LNCaP clone FGC (cell line): ENCODE measurements around the gene ARR3.

Experiments
- DNase-seq: peaks from one replicate; pipeline ENCODE4 v3.0.0-alpha.2; 2011; ENCODE audit warnings: low read depth
- H3K4me3 ChIP-seq: 2 replicates; pipeline ENCODE4 v1.5.1; 2011; ENCODE audit warnings: mild to moderate bottlenecking, low read depth, low read length, control low read depth
- TF ChIP-seq, protein P1 (sequence below): IDR thresholded peaks from 2 replicates; pipeline ENCODE4 v1.5.1; 2012; ENCODE audit warnings: mild to moderate bottlenecking; ENCODE audit not compliant: control insufficient read depth, insufficient read depth; ENCODE audit errors: extremely low read depth

Gene ARR3

DNA sequence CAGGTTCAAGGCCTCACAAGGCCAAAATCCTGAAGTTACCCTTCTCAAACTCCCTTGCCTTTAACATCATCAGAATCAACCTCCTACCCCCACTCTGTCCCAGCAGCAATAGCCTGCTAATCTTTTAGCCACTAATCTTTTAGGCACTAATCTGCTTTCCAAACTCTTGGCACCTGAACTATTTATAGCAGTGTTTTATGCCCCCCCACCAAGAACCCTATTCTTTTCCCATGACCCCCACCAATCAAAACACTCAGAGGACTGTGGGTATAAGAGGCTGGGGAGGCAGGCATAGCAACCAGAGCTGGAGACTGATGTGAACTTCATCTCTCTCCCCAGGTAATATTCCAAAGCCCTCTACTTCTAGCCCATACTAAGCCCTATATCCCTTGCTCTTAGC is at the start of gene ARR3:
Gene ARR3, plus strand, starts transcription at position 301 of the 400 bp plus-strand sequence. CDS start 1,052 bp downstream, outside the sequence.
- TF ChIP-seq, protein P1, sequence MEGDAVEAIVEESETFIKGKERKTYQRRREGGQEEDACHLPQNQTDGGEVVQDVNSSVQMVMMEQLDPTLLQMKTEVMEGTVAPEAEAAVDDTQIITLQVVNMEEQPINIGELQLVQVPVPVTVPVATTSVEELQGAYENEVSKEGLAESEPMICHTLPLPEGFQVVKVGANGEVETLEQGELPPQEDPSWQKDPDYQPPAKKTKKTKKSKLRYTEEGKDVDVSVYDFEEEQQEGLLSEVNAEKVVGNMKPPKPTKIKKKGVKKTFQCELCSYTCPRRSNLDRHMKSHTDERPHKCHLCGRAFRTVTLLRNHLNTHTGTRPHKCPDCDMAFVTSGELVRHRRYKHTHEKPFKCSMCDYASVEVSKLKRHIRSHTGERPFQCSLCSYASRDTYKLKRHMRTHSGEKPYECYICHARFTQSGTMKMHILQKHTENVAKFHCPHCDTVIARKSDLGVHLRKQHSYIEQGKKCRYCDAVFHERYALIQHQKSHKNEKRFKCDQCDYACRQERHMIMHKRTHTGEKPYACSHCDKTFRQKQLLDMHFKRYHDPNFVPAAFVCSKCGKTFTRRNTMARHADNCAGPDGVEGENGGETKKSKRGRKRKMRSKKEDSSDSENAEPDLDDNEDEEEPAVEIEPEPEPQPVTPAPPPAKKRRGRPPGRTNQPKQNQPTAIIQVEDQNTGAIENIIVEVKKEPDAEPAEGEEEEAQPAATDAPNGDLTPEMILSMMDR: no peak
- no peak for DNase-seq
- H3K4me3 ChIP-seq: no peak within 1 kb of the TSS

DNA sequence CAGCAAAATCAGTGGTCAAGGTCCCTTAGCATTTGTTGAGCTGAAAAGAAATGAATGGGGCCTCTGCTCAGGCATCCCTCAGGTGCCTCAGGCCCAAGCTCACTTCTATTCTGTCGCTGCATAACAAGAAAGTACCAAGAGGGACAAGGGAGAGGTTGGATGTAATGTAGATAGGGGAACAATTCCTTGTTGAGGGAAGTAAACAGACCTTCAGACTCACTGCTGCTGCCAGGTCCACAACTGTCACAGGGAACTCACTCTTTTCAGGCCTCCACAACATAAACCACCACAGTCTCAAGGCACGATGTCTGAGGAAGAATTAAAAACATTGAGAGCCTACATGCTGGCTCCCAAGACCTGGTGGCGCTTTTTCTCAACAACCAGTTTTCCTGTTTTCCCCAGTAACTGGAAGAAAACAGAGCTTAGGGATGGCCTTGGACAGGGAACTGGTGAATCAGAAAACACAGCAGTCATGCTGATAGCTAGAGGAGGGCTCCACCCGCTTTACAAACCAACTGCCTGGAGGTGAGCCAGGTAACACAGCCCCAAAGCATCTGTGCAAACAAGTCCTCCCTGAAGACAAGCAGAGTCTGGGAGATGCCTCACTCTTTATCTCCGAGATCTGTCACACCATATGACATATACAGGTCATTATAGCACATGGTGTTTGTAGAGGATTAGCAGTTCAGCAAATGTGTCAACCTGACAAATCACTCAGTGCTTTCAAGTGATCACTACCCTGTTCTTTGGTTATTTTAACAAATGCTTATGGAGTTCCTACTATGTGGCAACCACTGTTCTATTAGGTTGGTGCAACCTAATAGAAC is 48.0 kb upstream of the ARR3 start:
- H3K4me3 ChIP-seq: no peak overlapping the region
- TF ChIP-seq, protein P1: no peak
- peak; percentile 95 for DNase-seq

DNA sequence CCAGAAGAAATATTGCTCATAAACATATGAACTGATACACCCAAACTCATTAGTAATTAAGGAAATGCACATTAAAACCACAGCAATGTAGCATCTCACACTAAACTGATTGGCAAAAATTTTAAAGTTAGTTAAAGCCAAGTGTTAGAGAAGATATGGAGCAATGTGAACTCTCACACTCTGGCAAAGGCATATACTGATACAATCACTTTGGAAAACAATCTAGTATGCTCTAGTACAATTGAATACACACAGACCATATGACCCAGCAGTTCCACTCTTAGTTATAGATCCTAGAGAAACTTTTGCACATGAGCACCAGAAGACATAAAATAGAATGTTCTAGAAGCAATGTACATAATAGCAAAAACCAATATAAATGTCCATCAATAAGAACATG is 42.1 kb upstream of the ARR3 start:
- H3K4me3 ChIP-seq: no peak overlapping the region
- DNase-seq: no peak
- TF ChIP-seq, protein P1: no peak

DNA sequence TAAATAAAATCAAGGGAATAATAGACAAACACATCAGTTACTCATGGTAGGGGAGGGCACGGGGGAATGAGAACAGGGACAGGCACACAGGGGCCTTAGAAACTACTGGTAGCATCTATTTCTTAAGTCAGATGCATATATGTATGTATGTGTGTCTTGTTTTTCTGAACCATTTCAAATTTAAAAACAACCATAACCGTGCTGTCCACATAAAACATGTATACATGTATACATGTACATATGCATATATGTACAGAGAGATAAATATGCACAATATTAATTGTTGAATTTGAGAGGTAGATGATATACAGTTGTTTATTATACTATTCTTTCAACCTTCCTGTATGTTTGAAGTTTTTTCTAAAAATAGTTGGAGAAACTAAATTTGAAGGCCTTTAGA is 41.4 kb upstream of the ARR3 start:
- DNase-seq: no peak
- TF ChIP-seq, protein P1: no peak
- no peak overlapping the region for H3K4me3 ChIP-seq

DNA sequence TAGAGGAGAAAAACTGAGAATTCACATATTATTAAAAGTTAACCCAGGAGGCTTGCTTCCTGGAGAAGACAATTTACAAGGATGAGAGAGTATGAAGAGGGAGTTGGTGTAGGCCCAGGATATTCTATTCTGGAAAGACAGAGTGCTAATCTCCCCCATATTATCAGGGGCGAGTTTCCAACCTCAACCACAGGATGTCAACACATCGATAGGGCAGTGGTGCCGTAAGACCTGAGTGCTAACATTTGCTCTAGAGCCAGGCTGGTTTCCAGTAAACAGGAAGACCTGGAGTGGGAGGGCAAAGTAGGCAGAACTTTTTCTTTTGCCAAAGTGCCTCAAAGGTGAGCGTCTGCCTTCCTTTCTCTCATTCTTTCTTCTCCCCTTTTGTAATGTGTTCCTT is 36.5 kb upstream of the ARR3 start:
- TF ChIP-seq, protein P1: no peak
- no peak overlapping the region for H3K4me3 ChIP-seq
- no peak for DNase-seq

DNA sequence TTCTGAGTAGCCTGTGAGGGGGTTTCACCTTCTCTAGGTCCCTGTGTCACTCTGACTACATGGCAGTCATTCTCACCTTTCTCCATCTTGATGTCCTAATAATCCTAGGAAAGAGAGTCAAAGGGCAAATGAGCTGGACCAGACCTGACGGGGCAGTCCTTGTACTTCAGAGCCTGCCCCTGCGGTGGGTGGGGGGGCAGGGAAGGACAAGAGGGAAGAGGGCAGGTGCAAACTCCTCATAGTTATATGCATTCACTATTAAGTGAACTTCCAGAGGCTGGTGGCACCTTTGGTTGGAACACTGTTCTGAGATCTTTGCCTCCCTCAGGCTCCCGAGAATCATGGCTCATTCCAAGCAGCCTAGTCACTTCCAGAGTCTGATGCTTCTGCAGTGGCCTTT is 33.8 kb upstream of the ARR3 start, which contains the start of gene AWAT1:
Gene AWAT1, plus strand, starts transcription at position 301 of the 400 bp plus-strand sequence. Its CDS starts 41 bp downstream, at position 342.
- TF ChIP-seq, protein P1: no peak
- DNase-seq: no peak
- H3K4me3 ChIP-seq: no peak within 1 kb of the TSS
